EH (cell line): Measurements from ENCODE around the gene EPHB2.
A peak's percentile ranks its signal among the peaks of the same experiment; 100 is the strongest.
"Not testable (repeated sequence)": the region's sequence is repeated elsewhere in the genome, so short reads cannot be mapped to it uniquely, and the experiment has no call there.

Experiments
- DNase-seq: peaks from one replicate; pipeline ENCODE4 v3.0.0-alpha.2; 2015; ENCODE audit warnings: low read depth

EPHB2 gene

DNA sequence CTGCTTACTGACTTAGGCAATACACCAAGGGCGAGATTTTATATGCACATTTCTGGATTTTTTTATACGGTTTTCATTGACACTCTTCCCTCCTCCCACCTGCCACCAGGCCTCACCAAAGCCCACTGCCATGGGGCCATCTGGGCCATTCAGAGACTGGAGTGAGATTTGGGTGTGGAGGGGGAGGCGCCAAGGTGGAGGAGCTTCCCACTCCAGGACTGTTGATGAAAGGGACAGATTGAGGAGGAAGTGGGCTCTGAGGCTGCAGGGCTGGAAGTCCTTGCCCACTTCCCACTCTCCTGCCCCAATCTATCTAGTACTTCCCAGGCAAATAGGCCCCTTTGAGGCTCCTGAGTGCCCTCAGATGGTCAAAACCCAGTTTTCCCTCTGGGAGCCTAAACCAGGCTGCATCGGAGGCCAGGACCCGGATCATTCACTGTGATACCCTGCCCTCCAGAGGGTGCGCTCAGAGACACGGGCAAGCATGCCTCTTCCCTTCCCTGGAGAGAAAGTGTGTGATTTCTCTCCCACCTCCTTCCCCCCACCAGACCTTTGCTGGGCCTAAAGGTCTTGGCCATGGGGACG, 204.1 kb downstream of the EPHB2 start:
- DNase-seq = no peak

GRCh38 chr1:22915231-22915630, 204.6 kb downstream of the EPHB2 start:
- no peak for DNase-seq

DNA sequence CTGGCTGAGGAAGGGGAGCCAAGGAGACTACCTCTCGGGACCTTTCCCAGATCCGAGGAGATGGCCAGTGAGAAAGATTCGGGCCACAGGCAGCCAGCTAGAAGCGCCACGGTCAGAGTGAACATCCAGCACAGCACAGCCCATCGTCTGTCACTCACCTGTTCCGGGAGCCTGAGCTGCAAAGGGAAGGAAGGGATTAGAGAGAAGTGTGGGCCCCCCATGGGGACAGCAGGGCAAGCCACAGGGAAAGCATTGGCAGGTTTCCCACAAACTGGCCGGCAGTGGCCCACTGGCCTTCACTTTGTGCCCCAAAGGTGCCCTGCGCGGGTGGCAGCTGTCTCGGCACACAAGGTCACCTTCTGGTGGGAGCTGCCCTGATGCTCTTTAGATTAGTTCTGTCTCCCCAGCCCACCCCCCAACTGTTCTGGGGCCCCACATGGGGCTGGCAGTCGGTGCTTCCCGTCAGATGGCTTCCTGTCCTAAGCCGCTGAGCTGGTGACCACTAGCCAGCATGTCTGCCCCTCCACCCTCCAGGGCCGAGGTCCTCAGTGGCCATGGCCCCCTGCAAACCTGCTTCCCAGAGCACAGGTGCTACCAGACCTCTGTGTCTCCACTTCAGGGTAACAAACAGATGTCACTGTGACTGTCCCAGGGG, 205.3 kb downstream of the EPHB2 start:
- DNase-seq = no peak

GRCh38 chr1:22916471-22916820, 205.8 kb downstream of the EPHB2 start:
- DNase-seq = no peak

- DNase-seq = no peak
Measured at GRCh38 chr1:22917989-22918388, 207.3 kb downstream of the EPHB2 start.

- no peak for DNase-seq
Measured at GRCh38 chr1:22918644-22919043, 208.0 kb downstream of the EPHB2 start.

DNA sequence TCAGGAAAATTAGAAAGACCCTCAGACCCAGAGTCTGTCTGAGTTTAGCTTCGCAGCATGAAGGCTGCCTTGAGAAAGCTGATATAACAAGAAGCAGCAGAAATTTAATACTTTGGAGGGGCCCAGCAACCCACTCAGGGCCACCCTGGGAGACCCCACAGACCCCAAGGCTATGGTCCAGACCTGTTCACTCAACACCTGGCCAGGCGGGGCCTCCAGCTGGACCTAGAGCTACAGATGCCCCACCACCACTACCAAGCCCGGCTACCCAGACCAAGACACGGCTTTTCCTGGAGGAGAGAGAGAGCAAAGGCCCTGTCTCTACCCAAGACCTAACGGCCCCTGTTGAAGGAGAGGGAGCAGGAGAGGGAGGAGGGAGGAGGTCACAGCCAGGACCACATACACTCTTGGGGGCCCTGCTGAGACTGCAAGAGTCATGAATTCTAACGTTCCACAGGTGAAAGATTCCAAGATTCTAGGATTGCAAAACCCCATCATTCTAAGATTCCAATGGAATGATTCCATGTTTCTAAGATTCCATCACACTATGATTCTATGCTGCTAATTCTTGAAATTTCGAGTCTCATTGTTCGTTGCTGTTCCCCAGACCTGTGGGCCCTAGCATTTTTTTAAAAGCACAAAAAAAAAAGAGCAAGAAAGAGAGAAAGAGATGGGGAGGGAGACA, 208.8 kb downstream of the EPHB2 start:
- peak; percentile 34 for DNase-seq

- DNase-seq = no peak
Measured at GRCh38 chr1:22920026-22920733, 209.5 kb downstream of the EPHB2 start.

DNA sequence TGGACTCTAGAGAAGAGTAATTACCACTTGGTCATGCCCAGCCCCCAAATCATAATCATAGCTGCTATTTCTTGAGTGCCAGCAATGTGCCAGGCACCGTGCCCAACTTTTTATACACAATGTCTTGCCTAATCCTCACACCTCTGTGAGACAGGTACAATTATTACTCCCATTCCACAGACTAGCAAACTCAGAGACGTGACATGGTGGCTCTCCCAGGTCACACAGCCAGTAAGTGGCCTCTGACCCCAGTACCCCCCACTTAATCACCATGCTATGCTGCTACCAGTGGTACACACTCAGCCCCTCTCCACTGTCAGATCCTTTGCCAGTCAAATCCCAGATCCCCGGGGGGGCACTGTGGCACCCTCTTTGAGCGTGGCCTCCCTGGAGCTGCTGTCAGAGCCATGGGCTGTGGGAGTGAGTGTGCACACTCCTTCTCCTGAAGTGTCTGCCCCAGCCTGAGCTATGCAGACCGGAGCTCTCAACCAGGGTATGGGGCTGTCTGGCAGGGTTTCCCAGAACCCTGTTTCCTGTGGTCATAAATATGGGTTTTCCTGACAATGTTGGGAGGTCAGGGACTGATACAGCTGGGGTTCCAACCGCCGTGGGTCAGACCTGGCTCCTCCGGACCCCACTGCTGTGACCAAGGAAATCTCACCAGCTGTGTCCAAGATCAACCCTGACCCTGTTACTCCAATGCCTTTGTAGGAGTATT, 210.3 kb downstream of the EPHB2 start:
- DNase-seq = no peak

DNA sequence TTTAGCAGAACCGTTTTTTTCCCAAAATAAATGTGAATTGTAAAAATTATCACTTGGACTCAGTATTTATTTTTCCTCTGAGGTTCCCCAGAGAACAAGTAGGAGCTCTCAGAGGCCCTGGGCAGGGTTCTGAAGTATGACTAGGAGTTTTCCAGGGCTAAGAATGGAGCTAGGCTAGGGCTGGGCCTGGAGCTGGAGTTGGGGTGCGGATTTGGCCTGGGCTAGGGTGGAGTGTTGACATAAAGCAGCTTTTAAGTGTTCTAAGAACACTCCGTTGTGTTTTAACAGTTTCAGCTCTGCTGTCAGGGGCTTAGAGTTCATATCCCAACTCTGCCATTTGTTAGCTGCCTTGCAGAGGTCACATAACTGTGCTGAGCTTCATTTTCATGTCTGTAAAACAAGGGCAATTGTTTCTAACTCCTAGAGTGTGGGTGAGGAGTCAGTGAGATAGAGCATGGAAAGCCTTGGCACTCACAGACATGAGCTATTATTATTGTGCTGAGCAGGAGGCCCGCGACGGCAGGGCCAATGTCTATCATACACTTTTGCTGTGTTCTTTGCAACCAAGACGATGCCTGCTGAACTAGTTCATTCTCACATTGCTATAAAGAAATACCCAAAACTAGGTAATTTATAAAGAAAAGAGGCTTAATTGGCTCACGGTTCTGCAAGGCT, 210.9 kb downstream of the EPHB2 start:
- no peak for DNase-seq

DNA sequence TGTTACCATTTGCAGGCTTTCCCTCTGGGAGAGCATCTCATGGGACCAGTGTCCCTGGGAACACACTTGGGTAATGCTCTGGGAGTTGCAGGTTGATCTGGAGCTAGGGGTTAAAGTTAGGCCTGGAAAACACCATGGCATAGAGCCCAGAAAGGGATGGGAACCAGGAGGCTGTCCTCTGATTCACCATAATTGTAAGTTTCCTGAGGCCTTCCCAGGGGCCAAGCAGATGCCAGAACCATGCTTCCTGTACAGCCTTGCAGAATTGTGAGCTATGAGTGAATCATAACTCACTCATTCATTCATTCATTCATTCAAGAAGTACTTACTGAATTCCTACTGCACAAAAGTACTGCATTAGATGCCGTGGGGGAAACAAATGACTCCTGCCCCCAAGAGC, 212.0 kb downstream of the EPHB2 start:
- DNase-seq = peak; percentile 26

- DNase-seq = no peak
Measured at GRCh38 chr1:22925111-22925510, 214.5 kb downstream of the EPHB2 start.

- DNase-seq = peak; percentile 52
Measured at GRCh38 chr1:22930240-22930912, 219.7 kb downstream of the EPHB2 start.

DNA sequence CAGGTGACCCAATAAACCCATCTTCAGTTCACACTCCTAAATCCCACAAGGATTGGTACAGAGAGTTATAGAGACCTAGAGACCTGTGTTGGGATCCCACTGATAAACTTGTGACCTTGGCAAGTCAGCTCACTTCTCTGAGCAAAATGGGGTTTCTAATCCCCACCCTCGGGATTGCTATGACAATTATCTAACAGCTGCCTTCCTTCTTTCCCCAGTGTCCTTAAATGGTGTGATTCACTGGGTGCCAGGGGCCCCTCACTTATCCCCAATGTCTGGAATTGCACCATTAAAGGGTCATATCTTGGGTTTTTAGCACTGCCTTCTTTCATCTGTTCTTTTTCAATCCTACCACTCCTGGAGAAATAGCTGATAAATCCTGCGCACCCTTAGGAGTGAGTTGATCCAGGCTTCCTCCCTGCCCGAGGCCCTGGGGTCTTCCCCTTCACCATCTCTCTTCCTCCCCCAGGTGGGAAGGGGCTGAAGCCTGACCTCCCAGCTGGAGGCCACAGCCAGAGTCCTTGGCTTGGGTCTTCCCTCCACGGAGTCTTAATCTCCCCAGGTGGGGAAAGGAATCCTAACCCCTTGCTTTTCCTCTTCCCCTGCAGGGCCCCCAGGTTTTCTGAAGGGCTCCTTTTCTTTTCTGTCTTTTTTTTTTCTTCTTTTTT, 222.3 kb downstream of the EPHB2 start:
- DNase-seq = no peak

- no peak for DNase-seq
Measured at GRCh38 chr1:22935433-22935832, 224.8 kb downstream of the EPHB2 start.

DNA sequence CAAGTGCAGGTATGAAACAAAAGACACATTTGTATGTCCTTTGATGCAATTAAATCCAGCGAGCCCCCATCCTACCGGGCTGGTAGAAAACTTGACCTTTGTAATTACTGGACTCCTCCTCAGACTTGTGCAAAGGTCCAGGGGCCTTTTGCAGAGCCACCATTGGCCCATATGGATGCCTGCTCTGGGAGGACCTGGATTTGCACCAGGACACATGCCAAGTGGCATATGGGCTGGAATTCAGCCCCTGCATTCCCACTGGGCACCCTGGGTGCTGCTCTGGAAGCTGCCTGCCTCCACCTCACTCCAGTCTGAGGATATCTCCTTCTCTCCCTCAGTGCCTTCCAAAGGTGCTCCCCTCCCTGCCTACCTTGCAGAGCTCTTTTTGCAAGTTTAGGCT, 226.0 kb downstream of the EPHB2 start:
- DNase-seq = no peak

- no peak for DNase-seq
Measured at GRCh38 chr1:22941257-22941656, 230.6 kb downstream of the EPHB2 start.

- DNase-seq = no peak
Measured at GRCh38 chr1:22944346-22945055, 233.9 kb downstream of the EPHB2 start.

DNA sequence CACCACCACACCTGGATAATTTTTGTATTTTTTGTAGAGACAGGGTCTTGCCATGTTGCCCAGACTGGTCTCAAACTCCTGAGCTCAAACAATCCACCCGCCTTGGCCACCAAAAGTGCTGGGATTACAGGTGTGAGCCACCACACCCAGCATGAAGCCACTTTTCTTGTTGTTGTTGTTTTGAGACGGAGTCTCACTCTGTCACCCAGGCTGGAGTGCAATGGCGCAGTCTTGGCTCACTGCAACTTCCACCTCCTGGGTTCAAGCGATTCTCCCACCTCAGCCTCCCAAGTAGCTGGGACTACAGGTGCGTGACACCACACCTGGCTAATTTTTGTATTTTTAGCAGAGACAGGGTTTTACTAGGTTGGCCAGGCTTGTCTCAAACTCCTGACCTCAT, 234.5 kb downstream of the EPHB2 start:
- not testable (repeated sequence) for DNase-seq

- no peak for DNase-seq
Measured at GRCh38 chr1:22949822-22950331, 239.2 kb downstream of the EPHB2 start.
